Spleen (tissue), 11 donors: Measurements from ENCODE around the gene ANKRD22. TPM values are rescaled to one million over a fixed set of nuclear protein-coding genes. Genes with fewer than 3 reads are reported as not detected.
A peak's percentile ranks its signal among the peaks of the same experiment; 100 is the strongest.

Source experiments
- DNase-seq: peaks from one replicate; pipeline ENCODE4 v3.0.0-alpha.2; 2020
- H3K27ac ChIP-seq, 8 donors: fragments of 200-600 bp; sonication (generic) in 7 of 8; 1 replicate in 4 of 8; 2 replicates in 4 of 8; pipeline versions ENCODE4 v1.5.0 to v1.8.0; 2016 to 2021; ENCODE audit warnings: inconsistent platforms in 4 of 8, mild to moderate bottlenecking in 4 of 8, moderate library complexity in 1 of 8
- H3K27me3 ChIP-seq, 7 donors: fragments of 200-600 bp; sonication (generic) in 6 of 7; replicated peaks in 1 of 7; 1 replicate in 4 of 7; 2 replicates in 3 of 7; pipeline versions ENCODE4 v1.5.0 to v1.8.0; 2016 to 2021; ENCODE audit warnings: inconsistent platforms in 3 of 7, mild to moderate bottlenecking in 1 of 7
- H3K36me3 ChIP-seq, 6 donors: fragments of 200-600 bp; sonication (generic) in 5 of 6; 1 replicate in 4 of 6; 2 replicates in 2 of 6; pipeline versions ENCODE4 v1.5.0 to v1.8.0; 2016 to 2021; ENCODE audit warnings: inconsistent platforms in 2 of 6
- H3K4me1 ChIP-seq, 6 donors: fragments of 200-600 bp; sonication (generic) in 5 of 6; 1 replicate in 3 of 6; 2 replicates in 3 of 6; pipeline versions ENCODE4 v1.5.0 to v1.8.0; 2016 to 2021; ENCODE audit warnings: inconsistent platforms in 3 of 6
- H3K4me3 ChIP-seq, 8 donors: fragments of 200-600 bp; sonication (generic) in 7 of 8; 1 replicate in 4 of 8; 2 replicates in 4 of 8; pipeline versions ENCODE4 v1.5.0 to v1.8.0; 2016 to 2021; ENCODE audit warnings: inconsistent platforms in 4 of 8, mild to moderate bottlenecking in 4 of 8, moderate library complexity in 2 of 8
- H3K9me3 ChIP-seq, 8 donors: fragments of 200-600 bp; sonication (generic) in 7 of 8; 1 replicate in 4 of 8; 2 replicates in 4 of 8; pipeline versions ENCODE4 v1.5.0 to v1.8.0; 2016 to 2021; ENCODE audit warnings: inconsistent platforms in 4 of 8
- POLR2A ChIP-seq, 3 donors: fragments of 450-650 bp; IDR thresholded peaks; one replicate each; pipeline ENCODE4 v1.5.1; 2017; ENCODE audit warnings: antibody characterized with exemption in 3 of 3, mild to moderate bottlenecking in 1 of 3
- POLR2AphosphoS5 ChIP-seq, 3 donors: sonication (generic); formaldehyde crosslinking; IDR thresholded peaks; one replicate each; pipeline ENCODE4 v1.5.1; 2017; ENCODE audit warnings: antibody characterized with exemption in 3 of 3
- WGBS, 5 donors: extraction: QIAGEN DNeasy Blood & Tissue Kit in 3 of 5; methylation state at CpG; one replicate each; pipeline versions ENCODE4 v1.1.5 to v1.1.7; 2013 to 2018; 5-methylcytosine and 5-hydroxymethylcytosine counted together
- intact Hi-C: fragments of 100-400 bp; cut with DNase I; formaldehyde crosslinking; loops from one replicate; pipeline ENCODE4 v1.15.0; 2023; ENCODE audit warnings: low total_unique reads
- polyA plus RNA-seq, 3 donors: library from polyadenylated mRNA; stranded (reverse); fragments of 200-250 nt; gene quantifications; one replicate each; pipeline ENCODE4 v1.2.1, GENCODE V29; 2013
- total RNA-seq, 7 donors: library from RNA; depleted of rRNA in 3 of 7; stranded (reverse); fragments of >200 nt in 3 of 7; fragmentation: NEBNext Ultra II Directional in 4 of 7; extraction: Animal tissue kit (Norgen Biotek cat#: 25700) in 4 of 7; gene quantifications; one replicate each; pipeline versions ENCODE4 v1.1.0 to v1.2.1, GENCODE V29; 2016 to 2021
- TF ChIP-seq, protein P1 (sequence below), 11 experiments: fragments of 200-600 bp in 7 of 11; fragments of 450-650 bp in 4 of 11; sonication (generic) in 4 of 11; IDR thresholded peaks in 8 of 11; conservative IDR thresholded peaks in 3 of 11; 1 replicate in 7 of 11; 2 replicates in 4 of 11; pipeline versions ENCODE4 v1.4.0 to v1.8.0; 2016 to 2021; ENCODE audit warnings: antibody characterized with exemption in 11 of 11, inconsistent platforms in 4 of 11, mild to moderate bottlenecking in 1 of 11
- donor health status: healthy with polysubstance abuse.
- donor health status: DM: no; HTN: no; CAD: no; lungs with moderate emphysema.
- donor health status: DM: no; HTN: no; CAD: no.
- donor health status: Bipolar disorder and iron deficiency.
- donor health status: healthy.
- donor health status: DM: no; HTN: no; CAD: no.
- donor health status: DM: yes; HTN: yes; CAD: no.

The ANKRD22 gene
- total and polyA plus RNA-seq, 10 donors = 2.2 to 11.5 (median 7.0) TPM

DNA sequence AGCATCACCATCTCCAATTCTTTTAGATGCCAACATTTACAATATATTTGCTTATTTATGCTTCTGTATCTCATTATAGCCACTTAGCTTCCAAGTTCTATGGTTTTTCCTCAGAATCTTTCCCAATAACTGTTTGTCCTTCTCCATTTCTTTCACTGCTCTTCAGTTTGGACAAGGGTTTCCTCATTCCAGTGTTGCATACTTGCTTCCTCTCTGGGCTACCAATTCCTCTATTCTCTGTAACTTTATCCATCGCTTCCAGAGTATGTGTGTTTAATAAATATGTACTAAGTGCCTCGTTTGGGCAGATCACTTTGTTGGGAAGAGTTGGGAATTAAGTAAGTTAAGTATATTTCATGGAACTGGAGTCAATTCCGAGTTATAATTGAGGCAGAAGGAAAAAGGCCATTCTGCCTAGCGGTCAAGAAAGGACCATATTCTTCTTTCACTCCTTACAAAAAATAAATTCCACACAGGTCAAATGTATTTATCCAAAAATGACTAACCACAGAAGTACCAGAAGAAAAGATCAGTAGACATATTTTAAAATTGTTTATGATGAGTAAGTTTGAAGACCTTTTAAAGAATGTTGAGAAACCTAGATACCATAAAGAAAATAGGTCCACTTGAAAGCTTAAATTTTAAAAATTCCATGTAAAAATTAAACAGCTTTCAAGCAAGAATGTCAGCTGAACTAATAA, 39.2 kb upstream of the ANKRD22 start:
- intact Hi-C loops = no loop called here
- no peak overlapping the region for H3K4me3 ChIP-seq
- DNase-seq = no peak
- H3K36me3 ChIP-seq = peaks cover 0 to 6% (median 0%) of the 10 kb centered on the region in 6 donors
- no peaks in the 10 kb centered on the region for H3K27me3 ChIP-seq
- H3K27ac ChIP-seq = no peak overlapping the region
- peaks cover 0 to 87% (median 55%) of the 10 kb centered on the region in 6 donors for H3K4me1 ChIP-seq
- no peaks in the 10 kb centered on the region for H3K9me3 ChIP-seq
- TF ChIP-seq POLR2A (IDR thresholded peaks at IDR 0.05) (no peak), POLR2AphosphoS5 (IDR thresholded peaks at IDR 0.05) (no peak)
- TF ChIP-seq, protein P1, sequence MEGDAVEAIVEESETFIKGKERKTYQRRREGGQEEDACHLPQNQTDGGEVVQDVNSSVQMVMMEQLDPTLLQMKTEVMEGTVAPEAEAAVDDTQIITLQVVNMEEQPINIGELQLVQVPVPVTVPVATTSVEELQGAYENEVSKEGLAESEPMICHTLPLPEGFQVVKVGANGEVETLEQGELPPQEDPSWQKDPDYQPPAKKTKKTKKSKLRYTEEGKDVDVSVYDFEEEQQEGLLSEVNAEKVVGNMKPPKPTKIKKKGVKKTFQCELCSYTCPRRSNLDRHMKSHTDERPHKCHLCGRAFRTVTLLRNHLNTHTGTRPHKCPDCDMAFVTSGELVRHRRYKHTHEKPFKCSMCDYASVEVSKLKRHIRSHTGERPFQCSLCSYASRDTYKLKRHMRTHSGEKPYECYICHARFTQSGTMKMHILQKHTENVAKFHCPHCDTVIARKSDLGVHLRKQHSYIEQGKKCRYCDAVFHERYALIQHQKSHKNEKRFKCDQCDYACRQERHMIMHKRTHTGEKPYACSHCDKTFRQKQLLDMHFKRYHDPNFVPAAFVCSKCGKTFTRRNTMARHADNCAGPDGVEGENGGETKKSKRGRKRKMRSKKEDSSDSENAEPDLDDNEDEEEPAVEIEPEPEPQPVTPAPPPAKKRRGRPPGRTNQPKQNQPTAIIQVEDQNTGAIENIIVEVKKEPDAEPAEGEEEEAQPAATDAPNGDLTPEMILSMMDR (IDR thresholded peaks at IDR 0.05 in 8 of 11, conservative IDR thresholded peaks at IDR 0.05 in 3 of 11) = no peak
- WGBS, 5 donors = 79 to 93% (median 87%) methylated on average over 4 of the region's 4 CpGs

DNA sequence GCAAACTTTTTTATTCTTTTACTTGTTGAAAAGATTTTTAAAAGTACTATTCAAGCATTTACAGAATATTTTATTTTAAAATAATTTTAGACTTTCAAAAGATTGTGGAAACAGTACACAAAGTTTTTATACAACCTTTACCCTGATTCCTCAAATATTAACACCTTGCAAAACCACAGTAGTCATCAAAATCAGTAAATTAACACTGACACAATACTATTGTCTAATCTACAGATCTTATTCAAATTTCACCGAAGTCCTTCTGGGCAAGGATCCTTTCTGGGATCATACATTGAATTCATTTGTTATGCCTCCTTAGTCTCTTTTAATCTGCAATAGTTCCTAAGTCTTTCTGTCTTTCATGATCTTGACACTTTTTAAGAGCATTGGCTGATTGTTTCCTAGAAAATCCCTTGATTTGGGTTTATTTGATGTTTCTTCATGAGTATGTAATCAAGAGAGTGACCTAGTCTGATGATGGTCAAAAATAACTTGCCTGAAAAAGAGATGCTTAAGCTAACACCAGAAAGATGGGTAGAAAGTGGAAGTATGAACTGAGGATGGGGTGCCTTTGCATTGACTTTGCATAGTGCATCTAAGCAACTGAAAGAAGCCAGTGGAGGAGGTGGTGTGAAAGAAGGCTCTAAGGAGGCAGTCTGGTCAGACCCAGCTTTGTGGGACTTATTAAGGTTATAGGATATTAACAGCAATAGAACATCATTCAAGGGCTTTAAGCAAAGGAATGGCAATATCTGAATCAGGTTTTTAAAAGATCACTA, 38.1 kb upstream of the ANKRD22 start:
- Histone ChIP-seq H3K4me1 (peaks cover 0 to 97% (median 64%) of the 10 kb centered on the region in 6 donors), H3K27me3 (no peaks in the 10 kb centered on the region), H3K4me3 (no peak overlapping the region), H3K36me3 (peaks cover 0 to 6% (median 0%) of the 10 kb centered on the region in 6 donors), H3K27ac (no peak overlapping the region), H3K9me3 (no peaks in the 10 kb centered on the region)
- DNase-seq = no peak
- 74 to 90% (median 83%) methylated on average over 1 of the region's 1 CpG for WGBS, 5 donors
- intact Hi-C loops = loop anchor here (10.0 kb wide), 1 partner anchor 95 kb away; no protein-coding TSS in a partner anchor
- TF ChIP-seq POLR2A (IDR thresholded peaks at IDR 0.05) = no peak
- no peak for TF ChIP-seq POLR2AphosphoS5 (IDR thresholded peaks at IDR 0.05)
- TF ChIP-seq, protein P1 (IDR thresholded peaks at IDR 0.05 in 8 of 11, conservative IDR thresholded peaks at IDR 0.05 in 3 of 11) = no peak

DNA sequence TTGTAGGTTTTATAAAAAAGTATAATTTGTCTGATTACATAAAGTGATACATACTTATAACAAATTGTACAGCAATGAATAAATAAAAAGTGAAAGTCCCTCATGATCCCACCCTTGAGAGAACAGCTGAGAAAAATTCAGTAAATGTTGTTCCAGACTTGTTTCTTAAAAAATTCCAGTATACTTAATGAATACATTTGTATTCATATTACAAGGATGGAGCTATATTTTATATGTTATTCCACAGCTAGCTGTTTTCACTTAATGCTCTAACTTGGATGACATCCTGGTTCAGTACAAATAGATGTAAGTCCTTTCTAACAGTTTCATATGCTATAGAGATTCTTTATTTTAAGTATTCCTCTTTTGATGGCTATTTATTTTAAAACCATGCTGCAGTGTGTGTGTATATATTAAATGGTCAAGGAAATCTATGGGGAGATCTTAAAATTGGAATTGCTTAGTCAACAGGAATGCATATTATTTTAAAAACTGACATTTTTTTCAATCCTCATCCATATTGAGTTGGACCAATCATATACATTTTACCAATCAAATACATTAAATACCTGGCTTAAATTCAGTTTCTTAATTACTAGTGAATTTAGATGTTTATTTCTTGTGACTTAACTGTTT, 37.3 kb upstream of the ANKRD22 start:
- Histone ChIP-seq H3K36me3 (peaks cover 0 to 2% (median 0%) of the 10 kb centered on the region in 6 donors), H3K4me3 (no peak overlapping the region), H3K27ac (peak overlapping the region in 1 of 8 donors; percentile 54), H3K27me3 (no peaks in the 10 kb centered on the region), H3K4me1 (peaks cover 1 to 99% (median 67%) of the 10 kb centered on the region in 6 donors), H3K9me3 (no peaks in the 10 kb centered on the region)
- intact Hi-C loops = loop anchor here (10.0 kb wide), 1 partner anchor 96 kb away; no protein-coding TSS in a partner anchor
- TF ChIP-seq POLR2A (IDR thresholded peaks at IDR 0.05) (no peak), POLR2AphosphoS5 (IDR thresholded peaks at IDR 0.05) (no peak)
- no peak for DNase-seq

DNA sequence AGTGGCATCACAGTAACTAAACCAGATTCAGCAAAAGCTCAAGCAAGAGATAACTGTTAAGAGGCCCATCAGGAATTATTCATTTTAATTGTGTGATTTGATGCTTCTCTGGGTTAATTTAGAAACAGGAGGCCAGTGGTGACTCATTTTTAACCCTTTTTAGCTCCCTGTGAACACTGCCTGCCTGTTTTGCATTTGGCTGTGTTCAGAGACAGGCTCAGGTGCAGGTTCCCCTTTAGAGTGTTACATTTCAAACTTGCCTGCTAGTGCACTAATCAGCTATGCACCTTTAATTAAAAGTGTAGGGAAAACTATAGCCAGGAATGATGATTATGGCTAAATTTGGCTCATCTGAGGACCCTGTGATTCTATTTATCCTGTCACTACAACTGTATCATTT, 34.9 kb upstream of the ANKRD22 start:
- peaks cover 19 to 100% (median 75%) of the 10 kb centered on the region in 6 donors for H3K4me1 ChIP-seq
- intact Hi-C loops = loop anchor here (10.0 kb wide), 1 partner anchor 98 kb away; no protein-coding TSS in a partner anchor
- H3K27ac ChIP-seq = peak overlapping the region in 3 of 8 donors; percentile 52 to 54 (median 54)
- H3K27me3 ChIP-seq = no peaks in the 10 kb centered on the region
- TF ChIP-seq, protein P1 (IDR thresholded peaks at IDR 0.05 in 8 of 11, conservative IDR thresholded peaks at IDR 0.05 in 3 of 11) = no peak
- TF ChIP-seq POLR2AphosphoS5 (IDR thresholded peaks at IDR 0.05) = no peak
- no peak for TF ChIP-seq POLR2A (IDR thresholded peaks at IDR 0.05)
- no peaks in the 10 kb centered on the region for H3K36me3 ChIP-seq
- H3K4me3 ChIP-seq = peak overlapping the region in 1 of 8 donors; percentile 10
- no peaks in the 10 kb centered on the region for H3K9me3 ChIP-seq
- DNase-seq = no peak
